HL-60/S4 treated with retinoic acid at 250 ng/mL for 4 days and 3 days (cell line): ENCODE data around the gene PTGFR.

Source experiments
- in situ Hi-C: fragments of 300-500 bp; cut with MboI; formaldehyde crosslinking; loops from 2 replicates; pipeline ENCODE4 v1.7.0; 2022; ENCODE audit warnings: low sequenced_read_pairs

The PTGFR gene

GRCh38 chr1:78520216-78520615 lies 29.4 kb downstream of the PTGFR start:
- in situ Hi-C loops, result no loop called here

DNA sequence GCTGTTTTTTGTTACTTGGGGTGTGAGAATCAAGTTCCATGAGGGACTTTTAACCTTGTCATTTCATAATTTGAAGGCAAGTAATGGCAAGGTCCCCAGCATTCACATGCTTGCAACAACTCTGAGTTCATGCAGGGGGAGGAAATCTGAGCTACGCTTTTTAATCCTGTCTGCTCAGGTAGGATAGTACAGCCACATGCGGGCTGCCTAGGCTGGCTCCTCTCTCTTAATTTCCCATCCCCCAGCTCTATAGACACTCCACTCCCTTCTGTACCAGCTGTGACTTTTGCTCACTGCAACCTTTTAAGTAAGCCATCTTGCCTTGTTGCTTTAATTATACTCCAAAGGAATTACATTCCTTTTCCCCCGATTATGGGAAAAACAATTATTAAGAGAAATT lies 30.1 kb downstream of the PTGFR start:
- in situ Hi-C loops, result no loop called here

GRCh38 chr1:78522136-78522535 lies 31.4 kb downstream of the PTGFR start:
- in situ Hi-C loops, result no loop called here

DNA sequence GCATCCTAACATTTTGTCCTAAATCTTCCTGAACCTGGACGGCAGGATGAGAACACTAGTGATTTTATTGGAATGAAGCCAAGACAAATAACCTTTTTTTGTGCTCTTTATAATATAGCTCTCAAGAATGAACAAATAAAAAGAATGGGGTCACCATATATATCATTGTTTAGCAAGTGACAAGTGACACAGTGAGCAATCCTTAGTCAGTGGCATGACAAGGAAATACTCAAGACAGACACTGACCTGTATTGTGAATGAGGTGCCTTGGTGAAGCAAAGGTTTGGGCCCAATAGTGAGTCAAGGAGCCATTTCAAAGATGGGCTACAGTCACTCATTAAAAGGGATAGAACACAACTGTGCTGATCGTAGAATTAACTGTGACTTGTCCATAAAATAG lies 35.7 kb downstream of the PTGFR start:
- in situ Hi-C loops, result no loop called here

DNA sequence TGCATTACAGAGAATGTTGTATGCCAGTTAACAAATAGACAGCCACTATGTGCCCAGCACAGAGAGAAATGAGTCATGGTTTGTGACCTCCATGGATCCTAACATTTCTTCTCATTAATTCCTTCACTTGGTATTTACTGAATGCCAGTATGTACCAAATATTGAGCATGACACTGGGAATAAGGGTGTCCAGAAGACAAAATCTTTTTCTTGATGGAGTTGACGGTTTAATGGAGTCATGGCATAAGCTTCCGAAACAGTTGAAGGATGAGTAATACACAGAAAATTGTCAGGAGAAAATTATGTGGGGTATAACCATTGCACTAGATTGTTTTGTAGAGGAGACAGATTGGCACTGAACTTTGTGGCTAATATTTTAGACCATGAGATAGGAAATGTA lies 36.9 kb downstream of the PTGFR start:
- in situ Hi-C loops, result no loop called here

GRCh38 chr1:78533527-78533926 lies 42.8 kb downstream of the PTGFR start:
- in situ Hi-C loops, result no loop called here

GRCh38 chr1:78535286-78535685 lies 44.5 kb downstream of the PTGFR start:
- in situ Hi-C loops, result no loop called here

GRCh38 chr1:78536427-78536826 lies 45.7 kb downstream of the PTGFR start:
- in situ Hi-C loops, result no loop called here

DNA sequence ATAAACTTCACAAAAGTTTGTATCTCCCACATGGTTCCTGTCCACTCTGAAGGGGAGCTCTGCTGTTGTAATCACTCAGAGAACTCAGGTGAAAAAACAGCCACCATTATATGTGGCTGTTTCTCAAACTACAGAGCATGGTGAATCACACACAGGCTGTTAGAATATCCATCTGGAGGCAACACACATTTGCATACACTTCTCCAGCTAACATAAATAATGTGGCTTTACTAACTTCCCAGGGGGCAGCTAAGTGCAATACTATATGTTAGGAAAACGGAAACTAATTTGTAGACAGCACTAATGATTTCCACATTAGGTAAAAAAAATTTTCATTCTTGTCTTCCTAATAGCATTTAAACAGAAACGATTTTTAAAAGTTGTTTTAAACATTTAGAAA lies 49.3 kb downstream of the PTGFR start:
- in situ Hi-C loops, result no loop called here

- in situ Hi-C loops, result no loop called here
These were observed 50.7 kb downstream of the PTGFR start for GRCh38 chr1:78541479-78541878.

DNA sequence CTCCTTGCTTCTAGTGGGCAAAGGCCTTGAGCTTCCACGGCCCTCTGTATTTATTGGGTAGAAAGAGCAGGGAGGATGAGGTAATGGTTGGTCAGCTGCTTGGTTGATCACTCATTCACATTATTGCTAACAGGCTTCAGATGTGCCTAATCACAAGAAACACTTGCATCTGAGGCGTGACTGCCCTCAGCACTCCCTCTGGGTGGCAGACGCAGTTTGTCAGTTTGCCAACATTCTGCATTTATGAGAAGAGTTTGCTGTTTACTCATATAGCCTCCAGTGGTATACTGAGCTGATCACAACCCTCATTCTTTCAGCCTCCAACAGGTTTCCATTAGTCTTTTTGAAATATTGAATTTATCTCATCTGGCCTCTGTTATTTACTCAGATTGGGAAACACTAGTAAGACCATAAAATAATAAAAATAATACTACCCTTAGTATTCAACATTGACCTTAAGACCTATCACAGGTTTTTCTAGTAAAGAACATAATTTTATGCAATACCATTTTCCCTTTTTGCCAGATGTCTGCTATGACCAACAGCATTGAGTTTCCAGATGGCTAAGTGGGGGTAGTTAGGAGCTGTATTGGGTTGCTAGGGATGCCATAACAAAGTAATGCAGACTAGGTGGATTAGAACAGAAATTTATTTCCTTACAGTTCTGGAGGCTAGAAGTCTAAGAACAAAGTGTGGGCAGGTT lies 53.3 kb downstream of the PTGFR start:
- in situ Hi-C loops, result no loop called here

GRCh38 chr1:78547081-78547480 lies 56.3 kb downstream of the PTGFR start:
- in situ Hi-C loops, result no loop called here

- in situ Hi-C loops, result no loop called here
These were observed 58.6 kb downstream of the PTGFR start for GRCh38 chr1:78549331-78549730.

- in situ Hi-C loops, result no loop called here
These were observed 59.1 kb downstream of the PTGFR start for GRCh38 chr1:78549891-78550290.

GRCh38 chr1:78553859-78554258 lies 63.1 kb downstream of the PTGFR start:
- in situ Hi-C loops, result no loop called here

- in situ Hi-C loops, result no loop called here
These were observed 64.1 kb downstream of the PTGFR start for GRCh38 chr1:78554840-78555239.

DNA sequence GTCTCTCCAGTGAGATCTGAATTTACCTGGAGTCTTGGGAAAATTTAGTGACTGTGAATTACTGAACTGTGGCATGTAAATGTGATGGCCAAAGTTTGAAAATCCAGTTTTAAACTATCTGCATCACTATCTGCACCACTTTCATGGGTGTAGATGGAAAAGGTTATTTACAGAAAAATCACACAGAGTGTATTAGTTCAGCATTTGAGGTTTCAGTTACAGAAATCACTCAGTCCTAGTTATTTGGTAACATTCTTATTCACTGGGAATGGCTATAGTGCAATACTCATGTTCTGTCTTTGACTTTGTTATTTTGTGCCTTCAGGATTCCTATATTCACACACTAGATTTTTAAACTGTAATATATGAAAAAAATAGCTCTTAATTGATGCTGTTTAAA lies 68.9 kb downstream of the PTGFR start:
- in situ Hi-C loops, result no loop called here

- in situ Hi-C loops, result no loop called here
These were observed 70.0 kb downstream of the PTGFR start for GRCh38 chr1:78560811-78561210.

DNA sequence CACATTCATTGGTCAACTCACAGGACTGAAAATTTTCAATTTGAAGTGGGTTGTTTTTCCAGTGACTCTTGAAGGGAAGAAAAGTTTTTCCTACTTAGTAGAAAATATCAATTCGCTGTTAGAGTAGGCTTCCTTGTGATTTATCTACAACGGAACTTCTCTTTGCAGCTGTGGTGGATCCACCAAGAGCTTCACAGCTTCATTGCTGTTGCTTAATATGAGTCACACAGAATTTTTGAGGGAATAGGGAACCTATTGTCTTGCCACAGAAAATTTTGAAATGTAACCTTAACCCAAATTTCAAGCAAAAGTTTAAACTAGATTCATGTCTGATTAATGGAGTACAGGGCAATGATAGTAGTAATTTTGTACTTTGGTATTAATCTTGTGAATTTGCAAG lies 71.1 kb downstream of the PTGFR start:
- in situ Hi-C loops, result no loop called here

DNA sequence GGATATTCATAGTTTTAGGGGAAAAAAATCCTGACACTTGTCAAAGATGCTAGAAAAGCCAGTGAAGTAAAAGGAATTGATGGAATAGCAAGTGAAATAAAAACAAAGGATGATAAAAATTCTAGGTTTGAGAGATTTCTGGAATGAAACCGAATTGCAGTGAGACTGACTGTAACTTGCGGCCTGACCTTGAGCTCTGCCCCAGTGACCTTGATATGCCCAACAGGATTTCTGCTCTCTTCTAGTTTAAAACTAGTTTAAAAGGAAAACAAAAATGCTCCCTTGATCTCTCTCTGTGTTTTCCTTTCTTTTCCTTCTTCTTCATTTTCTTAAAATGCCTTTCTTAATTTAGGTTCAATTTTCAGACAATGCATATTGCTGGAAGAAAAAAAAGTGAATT lies 74.6 kb downstream of the PTGFR start:
- in situ Hi-C loops, result no loop called here

- in situ Hi-C loops, result no loop called here
These were observed 79.8 kb downstream of the PTGFR start for GRCh38 chr1:78570539-78570938.

DNA sequence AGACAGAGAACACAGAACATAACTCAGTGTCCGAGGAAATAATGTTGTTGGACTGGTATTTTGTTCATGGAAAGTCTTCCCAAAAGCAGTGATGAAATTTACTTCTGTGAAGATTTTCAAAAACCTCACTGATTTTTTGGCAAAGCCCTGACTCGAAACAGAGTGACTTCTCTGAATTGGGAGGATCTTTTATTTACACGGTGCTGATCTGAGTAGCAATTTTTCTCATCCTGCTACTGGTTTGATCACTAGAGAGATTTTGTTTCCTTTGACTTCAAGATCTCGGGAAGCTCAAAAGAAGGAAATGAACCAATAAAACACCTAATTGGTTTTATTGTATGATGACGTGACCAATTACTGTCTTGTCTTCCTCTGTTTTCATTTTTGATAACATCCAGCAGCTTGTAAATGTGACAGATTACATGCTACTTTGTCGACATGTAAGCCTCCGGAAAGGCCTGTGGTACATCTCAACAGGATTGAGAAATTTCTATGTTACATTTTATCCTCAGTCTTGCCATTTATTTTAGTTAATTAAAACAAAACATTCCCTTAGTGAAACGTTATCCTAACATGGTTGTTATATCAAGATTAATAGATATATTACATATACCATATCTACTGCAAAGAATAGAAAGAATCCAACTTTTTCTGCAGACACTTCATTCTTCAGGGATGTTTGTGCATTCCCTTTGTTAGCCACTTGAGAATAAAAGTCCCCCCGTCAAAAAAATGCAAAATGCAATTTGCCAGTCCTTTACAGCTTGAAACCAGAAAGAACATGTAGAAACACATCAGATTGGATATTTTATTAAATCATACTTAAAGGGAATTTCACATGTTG lies 86.7 kb downstream of the PTGFR start:
- in situ Hi-C loops, result no loop called here
